A673 (cell line): ENCODE measurements around the gene ARHGDIB.

Experiments
- CTCF ChIP-seq: fragments of 300-800, 200-600 bp; sonication (generic); conservative IDR thresholded peaks from 2 replicates; pipeline ENCODE4 v1.5.1; 2017; ENCODE audit warnings: low read depth, mild to moderate bottlenecking, antibody characterized with exemption, low read length, moderate library complexity, mixed read lengths
- EZH2 ChIP-seq: fragments of 200-600 bp; sonication (generic); IDR thresholded peaks from 2 replicates; pipeline ENCODE4 v1.6.1; 2017; ENCODE audit warnings: borderline replicate concordance, low read depth, mild to moderate bottlenecking, mixed read lengths, antibody characterized with exemption, low read length; ENCODE audit not compliant: poor library complexity, severe bottlenecking

GRCh38 chr12:14906114-14906513 is 55.3 kb downstream of the ARHGDIB start:
- TF ChIP-seq CTCF (no peak), EZH2 (no peak)
